ENCODE measurements around the gene UMPS.

Gene UMPS

DNA sequence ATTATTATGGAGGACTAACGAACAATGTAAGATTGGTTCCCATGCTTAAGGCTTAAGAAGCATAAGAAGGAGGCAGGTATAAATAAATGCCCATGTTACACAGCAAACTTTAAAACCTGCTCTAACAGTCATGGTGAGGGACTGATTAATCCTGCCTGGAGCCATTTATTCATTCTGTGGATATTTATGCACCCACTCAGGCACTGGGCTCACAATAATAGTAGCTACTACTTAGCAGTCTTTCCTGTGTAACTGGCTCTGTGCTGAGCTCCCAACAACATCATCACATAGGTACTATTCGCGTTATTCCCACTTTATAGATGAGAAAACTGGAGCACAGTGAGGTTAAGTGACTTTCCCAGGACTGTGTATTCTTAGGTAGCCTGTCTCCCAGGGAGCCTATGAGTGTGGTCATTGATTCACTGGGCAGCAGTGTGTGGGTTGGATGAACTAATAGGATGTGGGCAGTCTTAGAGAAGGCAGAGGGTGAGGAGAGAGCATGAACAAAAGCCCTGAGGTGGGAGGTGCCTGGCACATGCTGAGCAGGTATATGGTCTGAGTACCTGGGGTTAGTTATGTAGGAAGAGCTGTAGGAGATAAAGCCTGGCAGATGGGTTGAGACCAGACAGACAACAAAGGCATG lies 44.1 kb upstream of the UMPS start:
- no peak overlapping the region for H3K4me3 ChIP-seq (replicated peaks; ENCODE audit: low read depth, low read length)
- TF ChIP-seq, protein P1, sequence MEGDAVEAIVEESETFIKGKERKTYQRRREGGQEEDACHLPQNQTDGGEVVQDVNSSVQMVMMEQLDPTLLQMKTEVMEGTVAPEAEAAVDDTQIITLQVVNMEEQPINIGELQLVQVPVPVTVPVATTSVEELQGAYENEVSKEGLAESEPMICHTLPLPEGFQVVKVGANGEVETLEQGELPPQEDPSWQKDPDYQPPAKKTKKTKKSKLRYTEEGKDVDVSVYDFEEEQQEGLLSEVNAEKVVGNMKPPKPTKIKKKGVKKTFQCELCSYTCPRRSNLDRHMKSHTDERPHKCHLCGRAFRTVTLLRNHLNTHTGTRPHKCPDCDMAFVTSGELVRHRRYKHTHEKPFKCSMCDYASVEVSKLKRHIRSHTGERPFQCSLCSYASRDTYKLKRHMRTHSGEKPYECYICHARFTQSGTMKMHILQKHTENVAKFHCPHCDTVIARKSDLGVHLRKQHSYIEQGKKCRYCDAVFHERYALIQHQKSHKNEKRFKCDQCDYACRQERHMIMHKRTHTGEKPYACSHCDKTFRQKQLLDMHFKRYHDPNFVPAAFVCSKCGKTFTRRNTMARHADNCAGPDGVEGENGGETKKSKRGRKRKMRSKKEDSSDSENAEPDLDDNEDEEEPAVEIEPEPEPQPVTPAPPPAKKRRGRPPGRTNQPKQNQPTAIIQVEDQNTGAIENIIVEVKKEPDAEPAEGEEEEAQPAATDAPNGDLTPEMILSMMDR (IDR thresholded peaks at IDR 0.05; ENCODE audit: low read length, missing control alignments), result no peak
- DNase-seq (ENCODE audit: low read depth), result no peak

DNA sequence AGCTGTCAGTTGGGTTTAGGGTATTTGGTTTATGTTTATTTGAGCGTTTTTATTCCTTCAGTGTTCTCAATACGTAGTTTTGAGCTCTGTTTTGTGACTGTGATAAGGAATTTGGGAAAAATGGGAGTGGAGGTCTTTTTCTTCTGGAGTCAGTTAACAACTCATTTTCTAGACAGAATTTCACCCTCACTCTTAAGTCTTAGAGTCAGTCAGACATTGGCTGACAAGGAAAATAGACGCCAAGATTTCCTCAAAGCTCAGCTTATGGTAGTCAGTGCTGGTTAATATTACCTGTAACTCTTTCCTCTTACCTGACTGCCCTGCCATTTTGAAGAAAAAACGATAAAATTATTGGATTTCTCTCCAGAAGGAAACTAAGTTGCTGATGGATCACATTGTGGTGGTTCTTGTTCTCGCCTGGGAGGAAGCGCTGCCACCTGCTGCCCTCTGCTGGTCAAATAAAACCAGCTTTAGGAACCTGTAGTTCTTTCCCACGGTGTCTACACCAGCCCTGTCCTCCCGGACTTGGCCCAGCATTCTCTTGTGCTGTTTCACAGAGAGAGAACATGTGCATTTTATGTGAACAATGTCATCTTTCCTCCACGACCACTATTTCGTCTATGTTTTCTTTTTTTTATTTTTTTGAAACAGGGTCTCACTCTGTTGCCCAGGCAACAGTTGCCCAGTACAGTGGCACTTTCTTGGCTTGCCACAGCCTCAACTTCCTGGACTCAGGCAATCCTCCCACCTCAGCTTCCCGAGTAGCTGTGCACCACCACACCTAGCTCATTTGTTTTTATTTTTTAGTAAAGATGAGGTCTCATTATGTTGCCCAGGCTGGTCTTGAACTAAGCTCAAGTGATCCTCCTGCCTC lies 41.4 kb upstream of the UMPS start:
- DNase-seq (ENCODE audit: low read depth), result peak; percentile 84
- no peak overlapping the region for H3K4me3 ChIP-seq (replicated peaks; ENCODE audit: low read depth, low read length)
- TF ChIP-seq, protein P1 (IDR thresholded peaks at IDR 0.05; ENCODE audit: low read length, missing control alignments), result peak; percentile 93

DNA sequence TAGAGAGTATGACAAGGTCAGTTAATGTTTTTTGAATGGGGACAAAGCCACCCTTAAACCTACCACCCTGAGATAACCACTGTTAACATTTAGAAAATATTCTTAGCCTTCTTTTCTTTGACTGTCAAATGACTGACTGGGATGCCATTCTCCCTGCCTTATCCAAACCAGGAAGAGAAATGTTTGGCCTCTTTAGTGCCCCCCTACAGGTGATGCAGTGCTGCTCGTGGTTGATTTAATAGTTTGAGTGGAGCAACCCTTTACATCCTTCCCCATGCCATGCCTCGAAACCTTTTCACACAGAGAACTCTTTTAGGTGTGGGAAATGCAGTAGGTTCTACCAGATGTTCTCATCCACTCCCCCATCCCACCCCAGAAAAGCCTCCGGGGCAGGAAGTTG lies 38.7 kb upstream of the UMPS start:
- DNase-seq (ENCODE audit: low read depth), result no peak
- TF ChIP-seq, protein P1 (IDR thresholded peaks at IDR 0.05; ENCODE audit: low read length, missing control alignments), result no peak
- no peak overlapping the region for H3K4me3 ChIP-seq (replicated peaks; ENCODE audit: low read depth, low read length)

DNA sequence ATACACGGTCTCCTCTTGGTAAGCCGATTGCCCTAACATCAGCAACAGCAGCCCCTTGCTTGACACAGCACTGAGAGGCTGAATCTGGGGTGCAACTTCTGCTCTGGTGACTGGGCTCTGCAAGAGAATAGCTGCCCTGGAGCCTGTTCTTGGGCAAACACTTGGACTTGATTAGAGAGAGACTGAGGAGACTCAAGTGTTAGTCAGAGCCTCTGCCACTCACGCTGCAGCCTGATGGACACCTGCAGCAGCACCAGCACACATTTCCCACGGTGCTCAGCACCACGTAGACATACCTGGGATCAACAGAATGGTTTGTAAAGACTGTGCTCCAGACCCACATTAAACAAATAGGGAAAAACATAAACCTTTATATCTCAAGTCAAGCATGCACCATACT lies 35.8 kb upstream of the UMPS start:
- DNase-seq (ENCODE audit: low read depth), result no peak
- TF ChIP-seq, protein P1 (IDR thresholded peaks at IDR 0.05; ENCODE audit: low read length, missing control alignments), result no peak
- no peak overlapping the region for H3K4me3 ChIP-seq (replicated peaks; ENCODE audit: low read depth, low read length)

DNA sequence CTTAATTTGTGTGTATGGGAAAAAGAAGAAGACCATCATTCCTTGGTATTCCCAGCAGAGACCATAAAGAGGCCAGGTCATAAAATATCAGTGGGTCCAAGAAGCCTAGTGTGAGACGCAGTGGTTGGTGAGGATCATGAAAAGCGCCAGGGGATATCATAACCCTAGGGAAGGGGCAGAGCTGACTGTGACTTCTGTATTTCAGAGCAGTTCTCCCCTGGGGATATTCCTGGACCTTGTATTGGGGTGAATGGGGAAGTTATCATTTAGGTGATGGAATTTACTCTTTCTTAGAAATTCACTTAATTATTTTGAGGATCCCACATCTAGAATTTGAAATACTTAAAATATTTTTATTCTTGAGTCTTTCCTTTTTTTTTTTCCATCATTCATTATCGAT lies 34.9 kb upstream of the UMPS start:
- TF ChIP-seq, protein P1 (IDR thresholded peaks at IDR 0.05; ENCODE audit: low read length, missing control alignments), result no peak
- no peak overlapping the region for H3K4me3 ChIP-seq (replicated peaks; ENCODE audit: low read depth, low read length)
- no peak for DNase-seq (ENCODE audit: low read depth)

DNA sequence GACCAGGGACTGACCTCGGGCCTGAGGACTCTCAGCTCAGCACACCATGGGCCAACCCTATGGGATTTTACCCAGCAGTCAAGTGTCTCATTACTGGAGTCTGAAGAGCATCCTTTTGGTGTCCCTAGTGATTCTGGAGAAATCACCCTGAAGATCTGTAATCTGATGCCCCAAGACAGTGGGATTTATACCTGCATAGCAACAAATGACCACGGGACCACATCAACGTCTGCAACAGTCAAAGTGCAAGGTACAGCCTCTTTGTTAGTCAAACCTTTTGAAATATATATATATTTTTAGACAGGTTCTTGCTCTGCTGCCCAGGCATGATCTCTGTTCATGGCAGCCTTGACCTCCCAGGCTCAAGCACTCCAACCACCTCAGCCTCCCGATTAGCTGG lies 34.2 kb upstream of the UMPS start:
- no peak for DNase-seq (ENCODE audit: low read depth)
- TF ChIP-seq, protein P1 (IDR thresholded peaks at IDR 0.05; ENCODE audit: low read length, missing control alignments), result no peak
- no peak overlapping the region for H3K4me3 ChIP-seq (replicated peaks; ENCODE audit: low read depth, low read length)

All from fibroblast of pulmonary artery (primary cell).